ENCODE data around the gene KRT8. TPM values are rescaled to one million over a fixed set of nuclear protein-coding genes. Genes with fewer than 3 reads are reported as not detected.
A peak's percentile ranks its signal among the peaks of the same experiment; 100 is the strongest.

KRT8 gene
- polyA plus RNA-seq, 1 donor from 2014 or later = not detected

DNA sequence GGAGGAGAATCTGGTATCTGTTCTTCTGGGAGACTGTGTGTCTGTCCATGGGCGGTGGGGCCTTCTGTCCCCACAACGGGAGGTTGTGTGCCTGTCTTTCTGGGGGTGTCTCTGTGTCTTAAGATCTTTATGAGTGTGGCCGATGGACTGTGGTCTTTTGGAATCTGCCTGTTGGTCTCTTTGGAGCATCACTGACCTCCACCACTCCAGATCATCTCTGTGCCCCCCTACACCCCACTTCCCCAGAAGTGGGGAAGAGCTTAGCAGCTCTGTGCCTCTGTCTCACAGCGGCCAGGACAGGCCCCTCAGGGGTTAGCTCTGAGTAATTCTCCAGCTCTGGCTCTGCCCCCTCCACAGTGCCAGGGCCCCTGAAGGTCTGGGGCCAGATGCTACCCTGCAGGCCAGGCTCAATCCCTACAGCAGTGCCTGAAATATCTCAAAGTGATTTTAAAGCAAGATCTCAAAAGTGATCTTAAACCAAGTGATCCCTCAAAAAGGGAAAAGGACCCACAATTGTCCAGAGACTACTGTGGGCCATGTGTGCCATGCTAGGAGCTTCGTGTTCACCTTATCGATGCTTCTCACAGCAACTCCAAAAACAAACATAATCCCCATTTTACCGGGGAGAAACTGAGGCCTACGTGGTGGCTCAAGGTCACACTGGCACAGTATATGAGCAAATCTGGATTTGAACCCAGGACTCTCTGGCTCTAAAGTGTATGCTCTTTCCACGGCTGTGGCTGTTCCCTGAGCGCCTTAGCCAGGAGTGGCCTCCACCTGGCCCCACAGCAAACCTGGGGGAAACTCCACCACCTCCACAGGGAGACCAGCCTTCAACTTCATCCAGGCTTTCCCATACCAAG lies 30.1 kb downstream of the KRT8 start:
- Mint-ChIP-seq H3K4me1 (peaks cover 14 to 16% (median 15%) of the 10 kb centered on the region in 3 donors), H3K36me3 (no peaks in the 10 kb centered on the region), H3K4me3 (peak overlapping the region in 3 of 4 donors; percentile 86 to 92 (median 92)), H3K27ac (peak overlapping the region in 2 of 3 donors; percentile 46 to 93), H3K9me3 (no peaks in the 10 kb centered on the region), H3K27me3 (peaks cover 12% of the 10 kb centered on the region)

DNA sequence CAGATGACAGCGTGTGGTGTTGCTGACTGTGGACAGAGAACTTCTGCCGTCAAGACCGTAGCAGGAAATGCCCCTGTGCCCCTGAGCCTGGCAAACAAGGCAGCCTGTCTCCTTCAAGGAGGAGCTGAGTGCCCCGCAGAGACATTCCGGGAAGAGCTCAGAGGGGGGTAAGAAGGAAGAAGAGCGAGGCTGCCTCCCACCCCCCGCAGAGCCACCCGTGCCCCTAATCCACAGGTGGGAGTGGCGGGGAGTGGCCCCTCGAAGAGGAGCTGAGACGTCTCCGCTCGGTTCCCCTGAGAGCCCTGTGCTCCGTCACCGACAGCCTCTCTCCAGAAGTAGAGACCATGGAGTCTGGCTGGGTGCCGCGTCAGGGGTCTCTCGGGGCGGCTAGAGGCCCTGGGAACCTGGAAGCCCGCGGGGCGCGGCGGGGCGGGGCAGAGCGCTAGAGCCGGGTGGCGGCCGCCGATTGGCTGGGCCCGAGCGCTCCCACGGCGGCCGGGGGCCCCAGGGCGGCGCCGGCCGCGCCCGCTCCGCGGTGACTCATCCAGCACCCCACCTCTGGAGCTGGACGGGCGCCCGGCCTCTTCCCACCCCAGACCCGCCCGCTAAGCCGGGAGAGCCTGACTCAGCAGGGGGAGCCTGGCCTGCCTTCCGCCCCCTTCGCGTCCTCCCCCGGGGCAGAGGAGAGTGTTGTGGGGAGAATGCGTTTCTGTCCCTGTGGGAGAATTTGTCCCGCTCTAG lies 30.9 kb downstream of the KRT8 start:
- no peaks in the 10 kb centered on the region for H3K36me3 Mint-ChIP-seq
- peaks cover 14 to 16% (median 14%) of the 10 kb centered on the region in 3 donors for H3K4me1 Mint-ChIP-seq
- H3K9me3 Mint-ChIP-seq = no peaks in the 10 kb centered on the region
- peak overlapping the region; percentile 65 to 92 (median 89) for H3K4me3 Mint-ChIP-seq
- H3K27me3 Mint-ChIP-seq = peaks cover 10% of the 10 kb centered on the region
- H3K27ac Mint-ChIP-seq = peak overlapping the region in 2 of 3 donors; percentile 86 to 93

- H3K36me3 Mint-ChIP-seq = no peaks in the 10 kb centered on the region
- no peaks in the 10 kb centered on the region for H3K9me3 Mint-ChIP-seq
- H3K4me3 Mint-ChIP-seq = peak overlapping the region; percentile 65 to 91 (median 88)
- H3K27me3 Mint-ChIP-seq = peaks cover 6% of the 10 kb centered on the region
- peaks cover 14 to 16% (median 14%) of the 10 kb centered on the region in 3 donors for H3K4me1 Mint-ChIP-seq
- H3K27ac Mint-ChIP-seq = peak overlapping the region in 1 of 3 donors; percentile 86
Observed at GRCh38 chr12:52873513-52873831, 31.4 kb downstream of the KRT8 start.

- Mint-ChIP-seq H3K27ac (peak overlapping the region in 1 of 3 donors; percentile 76), H3K4me1 (peaks cover 14 to 16% (median 14%) of the 10 kb centered on the region in 3 donors), H3K9me3 (no peaks in the 10 kb centered on the region)
Observed at GRCh38 chr12:52872644-52873389, 32.1 kb downstream of the KRT8 start.

DNA sequence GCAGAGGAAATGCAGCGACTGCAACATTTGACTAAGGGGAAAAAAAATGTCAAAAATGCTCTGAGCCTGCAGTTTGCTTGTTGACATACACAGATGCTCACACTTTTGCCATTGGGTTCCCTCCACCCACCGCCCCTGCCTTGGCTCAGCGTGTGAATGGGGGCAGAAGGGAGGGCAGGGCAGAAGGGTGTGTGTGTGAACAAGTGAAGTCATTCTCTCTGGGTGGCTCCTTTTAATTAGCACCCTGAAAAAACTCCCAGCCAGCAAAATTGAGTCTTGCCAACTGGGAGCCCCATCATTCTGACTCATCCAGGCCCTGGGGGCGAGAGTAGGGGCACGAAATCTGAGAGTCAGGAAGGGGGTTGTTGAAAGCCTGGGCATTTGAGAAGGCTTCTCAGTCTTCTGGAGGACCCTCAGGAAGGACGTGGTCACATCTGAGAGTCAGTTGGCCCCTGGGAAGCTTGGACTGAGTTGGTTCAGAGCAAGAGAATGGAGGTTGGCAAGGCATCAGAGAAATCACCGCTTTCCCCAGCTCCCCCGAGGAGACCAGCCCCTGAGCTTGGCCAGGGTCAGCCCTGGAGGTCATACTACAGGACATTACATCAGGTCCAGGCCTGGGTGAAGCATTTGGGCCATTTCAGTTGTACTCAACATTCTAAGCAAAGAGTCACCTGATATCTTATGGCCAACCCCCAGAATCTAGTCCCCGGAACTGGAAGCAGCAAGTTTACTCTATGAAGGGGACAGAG lies 33.4 kb downstream of the KRT8 start:
- H3K9me3 Mint-ChIP-seq = no peaks in the 10 kb centered on the region
- peaks cover 8% of the 10 kb centered on the region for H3K27me3 Mint-ChIP-seq
- H3K27ac Mint-ChIP-seq = no peak overlapping the region
- H3K4me1 Mint-ChIP-seq = peaks cover 16 to 20% (median 20%) of the 10 kb centered on the region in 3 donors
- H3K4me3 Mint-ChIP-seq = peak overlapping the region in 2 of 4 donors; percentile 9 to 17
- H3K36me3 Mint-ChIP-seq = no peaks in the 10 kb centered on the region

More at GRCh38 chr12:52872644-52873389, 32.1 kb downstream of the KRT8 start:
- H3K27me3 Mint-ChIP-seq = peaks cover 6% of the 10 kb centered on the region
- H3K4me3 Mint-ChIP-seq = peak overlapping the region; percentile 65 to 91 (median 88)
- H3K36me3 Mint-ChIP-seq = no peaks in the 10 kb centered on the region

- Mint-ChIP-seq H3K4me1 (peaks cover 16 to 20% (median 20%) of the 10 kb centered on the region in 3 donors), H3K4me3 (peak overlapping the region in 3 of 4 donors; percentile 52 to 63 (median 53))
Observed at GRCh38 chr12:52870361-52871290, 34.2 kb downstream of the KRT8 start.

DNA sequence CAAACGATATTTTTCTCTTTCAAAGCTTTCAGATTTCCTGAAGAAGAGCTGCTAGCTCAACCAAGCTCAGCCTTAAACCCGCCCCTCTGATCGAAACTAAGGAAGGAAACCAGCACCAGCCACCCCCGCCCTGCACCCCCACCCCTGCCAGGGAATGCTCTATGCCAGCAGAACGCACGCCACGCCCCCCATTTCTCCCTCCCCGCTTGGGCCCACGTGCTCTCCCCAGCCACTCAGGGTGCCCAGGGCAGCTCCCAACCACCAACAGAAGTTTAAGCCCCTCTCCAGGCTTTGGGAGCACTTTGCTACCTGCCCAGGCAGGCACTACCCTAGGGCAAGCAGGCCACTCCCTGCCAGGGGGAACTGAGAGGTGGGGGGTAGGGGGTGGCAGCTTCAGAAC lies 37.2 kb downstream of the KRT8 start:
- no peaks in the 10 kb centered on the region for H3K36me3 Mint-ChIP-seq
- peaks cover 2% of the 10 kb centered on the region for H3K27me3 Mint-ChIP-seq
- H3K9me3 Mint-ChIP-seq = no peaks in the 10 kb centered on the region
- no peak overlapping the region for H3K27ac Mint-ChIP-seq
- peaks cover 10 to 11% (median 10%) of the 10 kb centered on the region in 3 donors for H3K4me1 Mint-ChIP-seq
- H3K4me3 Mint-ChIP-seq = no peak overlapping the region

More at GRCh38 chr12:52870361-52871290, 34.2 kb downstream of the KRT8 start:
- no peaks in the 10 kb centered on the region for H3K9me3 Mint-ChIP-seq
- no peak overlapping the region for H3K27ac Mint-ChIP-seq
- peaks cover 8% of the 10 kb centered on the region for H3K27me3 Mint-ChIP-seq
- no peaks in the 10 kb centered on the region for H3K36me3 Mint-ChIP-seq

DNA sequence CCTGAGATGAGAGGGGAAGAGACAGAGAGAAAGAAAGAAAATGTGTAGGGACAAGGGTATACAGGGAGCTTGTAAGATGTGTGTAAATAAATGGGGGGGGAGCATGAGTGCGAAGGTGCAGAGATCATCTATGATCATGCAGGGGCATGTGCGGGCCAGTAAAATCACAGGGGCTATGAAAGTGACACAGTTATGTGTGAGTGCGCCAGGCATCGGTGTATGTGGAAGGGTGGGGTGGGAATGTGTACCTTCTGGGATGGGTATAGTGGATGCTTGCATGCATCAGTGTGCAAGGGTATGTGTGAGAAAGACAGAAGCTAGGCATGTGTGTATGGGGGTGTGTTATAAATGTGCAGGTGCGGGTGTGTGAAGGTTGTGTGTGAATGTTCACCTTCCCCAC lies 37.7 kb downstream of the KRT8 start:
- H3K27ac Mint-ChIP-seq = no peak overlapping the region

DNA sequence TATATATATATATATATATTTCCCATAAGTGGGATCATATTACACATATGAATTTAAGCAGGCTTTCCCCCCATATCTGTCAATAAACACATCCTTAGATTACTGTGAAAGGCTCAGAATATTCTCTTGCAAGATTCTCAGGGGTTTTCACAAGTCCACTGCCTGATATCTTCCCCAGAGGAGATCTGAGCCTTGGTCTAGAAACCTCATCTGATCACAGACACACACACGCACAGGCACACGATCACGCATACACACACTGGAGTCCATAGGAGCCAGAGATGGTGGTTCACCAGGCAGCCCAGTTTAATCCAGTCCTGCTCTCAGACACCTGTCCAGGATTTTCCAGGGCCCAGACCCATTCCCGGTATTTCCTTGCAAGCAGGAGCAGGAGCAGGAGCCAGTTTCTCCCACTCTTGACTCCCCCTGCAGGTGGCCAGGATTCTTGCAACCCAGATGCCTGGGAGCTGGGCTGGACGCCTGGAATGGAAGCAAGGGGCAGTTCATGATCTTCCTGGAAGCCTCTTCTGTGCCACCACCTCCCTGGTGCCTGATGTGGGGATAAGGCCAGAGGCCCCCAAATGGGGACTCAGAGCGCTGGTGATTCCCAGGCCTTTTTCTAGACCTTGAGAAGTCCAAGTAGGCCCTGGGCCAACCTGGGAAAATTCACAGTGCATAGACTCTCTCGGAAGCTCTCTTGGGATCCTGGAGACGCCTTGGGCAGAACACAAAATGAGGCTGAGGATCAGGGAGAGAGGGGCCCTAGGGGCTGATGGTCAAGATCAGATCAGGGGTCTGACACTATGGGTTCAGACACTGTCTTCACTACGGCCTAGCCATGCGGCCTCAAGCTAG lies 39.6 kb downstream of the KRT8 start:
- Mint-ChIP-seq H3K4me1 (peaks cover 5 to 11% (median 10%) of the 10 kb centered on the region in 3 donors), H3K36me3 (no peaks in the 10 kb centered on the region), H3K27me3 (peaks cover 2% of the 10 kb centered on the region), H3K27ac (no peak overlapping the region), H3K9me3 (no peaks in the 10 kb centered on the region), H3K4me3 (peak overlapping the region in 1 of 4 donors; percentile 52)

More for the DNA sequence above, 37.7 kb downstream of the KRT8 start:
- no peaks in the 10 kb centered on the region for H3K9me3 Mint-ChIP-seq
- no peaks in the 10 kb centered on the region for H3K36me3 Mint-ChIP-seq
- peak overlapping the region in 2 of 4 donors; percentile 19 to 37 for H3K4me3 Mint-ChIP-seq
- peaks cover 10 to 11% (median 10%) of the 10 kb centered on the region in 3 donors for H3K4me1 Mint-ChIP-seq
- peaks cover 2% of the 10 kb centered on the region for H3K27me3 Mint-ChIP-seq

- Mint-ChIP-seq H3K4me1 (peaks cover 0 to 1% (median 1%) of the 10 kb centered on the region in 3 donors), H3K4me3 (no peak overlapping the region), H3K27me3 (peaks cover under 1% of the 10 kb centered on the region), H3K27ac (no peak overlapping the region), H3K9me3 (no peaks in the 10 kb centered on the region), H3K36me3 (no peaks in the 10 kb centered on the region)
Observed at GRCh38 chr12:52862023-52862422, 42.9 kb downstream of the KRT8 start.

DNA sequence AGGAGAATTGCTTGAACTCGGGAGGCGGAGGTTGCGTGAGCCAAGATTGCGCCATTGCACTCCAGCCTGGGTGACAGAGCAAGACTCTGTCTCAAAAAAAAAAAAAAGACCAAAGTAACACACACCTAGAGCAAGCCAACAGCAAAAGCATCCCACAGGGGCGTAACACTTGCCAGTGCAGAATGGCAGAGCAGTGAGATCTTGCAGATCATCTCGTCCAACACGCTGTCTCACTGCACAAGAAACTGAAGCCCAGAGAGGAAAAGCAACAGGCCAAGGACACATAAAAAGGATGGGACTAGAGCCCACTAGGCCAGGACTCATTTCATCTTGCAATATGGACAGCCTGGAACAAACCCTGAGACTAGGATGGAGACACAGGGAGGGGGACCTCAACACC lies 43.4 kb downstream of the KRT8 start:
- H3K27me3 Mint-ChIP-seq = peaks cover 4% of the 10 kb centered on the region
- H3K4me3 Mint-ChIP-seq = no peak overlapping the region
- H3K36me3 Mint-ChIP-seq = no peaks in the 10 kb centered on the region
- no peak overlapping the region for H3K27ac Mint-ChIP-seq
- H3K4me1 Mint-ChIP-seq = no peaks in the 10 kb centered on the region
- H3K9me3 Mint-ChIP-seq = no peaks in the 10 kb centered on the region

DNA sequence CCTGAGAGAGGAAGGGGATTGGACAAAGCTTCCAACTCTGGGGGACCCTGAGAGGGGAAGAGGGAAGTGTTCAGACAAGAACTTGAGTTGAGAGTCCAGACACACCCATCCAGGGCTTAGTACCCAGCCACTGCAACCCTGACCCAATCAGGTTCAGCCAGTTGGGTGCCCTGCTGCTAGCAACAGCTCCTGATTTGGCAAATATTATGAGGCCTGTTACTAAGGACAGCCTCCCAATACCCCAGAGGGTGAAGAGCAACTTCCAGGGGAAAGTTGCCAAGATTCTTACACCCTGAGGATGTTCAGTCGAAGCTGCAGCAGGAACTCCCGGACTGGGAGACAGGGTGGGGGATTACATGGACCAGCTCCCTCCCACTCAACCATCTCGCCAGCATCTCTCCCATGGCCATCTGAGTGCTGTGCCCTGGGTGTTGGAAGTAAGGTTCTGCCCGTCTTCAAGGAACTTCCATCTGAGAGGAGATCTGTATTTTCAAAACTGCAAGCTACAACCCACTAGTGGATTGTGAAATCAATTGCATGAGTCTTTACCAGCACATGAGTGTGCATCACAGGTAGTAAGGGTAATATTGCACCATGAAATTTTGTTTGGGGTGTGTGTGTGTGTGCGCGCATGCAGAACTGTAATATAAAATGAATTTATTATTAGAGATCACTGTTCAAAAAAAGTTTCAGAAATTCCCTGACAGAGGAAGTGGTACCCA lies 44.6 kb downstream of the KRT8 start:
- Mint-ChIP-seq H3K4me1 (no peaks in the 10 kb centered on the region), H3K27ac (peak overlapping the region in 1 of 3 donors; percentile 62), H3K4me3 (no peak overlapping the region), H3K9me3 (peaks cover 0 to 4% (median 0%) of the 10 kb centered on the region in 3 donors), H3K27me3 (peaks cover 7% of the 10 kb centered on the region), H3K36me3 (no peaks in the 10 kb centered on the region)

Data from IgD-negative memory B cell (primary cell).